Activated CD8-positive, alpha-beta memory T cell treated with anti-CD3 and anti-CD28 coated beads, Interleukin-2, amount 50 U/mL, for 1 hour (primary cell): ENCODE results near the gene PSME2.

Source experiments
- DNase-seq: peaks from one replicate; pipeline ENCODE4 v3.0.0-alpha.2; 2020; ENCODE audit errors: extremely low read depth

Gene PSME2, protein sequence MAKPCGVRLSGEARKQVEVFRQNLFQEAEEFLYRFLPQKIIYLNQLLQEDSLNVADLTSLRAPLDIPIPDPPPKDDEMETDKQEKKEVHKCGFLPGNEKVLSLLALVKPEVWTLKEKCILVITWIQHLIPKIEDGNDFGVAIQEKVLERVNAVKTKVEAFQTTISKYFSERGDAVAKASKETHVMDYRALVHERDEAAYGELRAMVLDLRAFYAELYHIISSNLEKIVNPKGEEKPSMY

DNA sequence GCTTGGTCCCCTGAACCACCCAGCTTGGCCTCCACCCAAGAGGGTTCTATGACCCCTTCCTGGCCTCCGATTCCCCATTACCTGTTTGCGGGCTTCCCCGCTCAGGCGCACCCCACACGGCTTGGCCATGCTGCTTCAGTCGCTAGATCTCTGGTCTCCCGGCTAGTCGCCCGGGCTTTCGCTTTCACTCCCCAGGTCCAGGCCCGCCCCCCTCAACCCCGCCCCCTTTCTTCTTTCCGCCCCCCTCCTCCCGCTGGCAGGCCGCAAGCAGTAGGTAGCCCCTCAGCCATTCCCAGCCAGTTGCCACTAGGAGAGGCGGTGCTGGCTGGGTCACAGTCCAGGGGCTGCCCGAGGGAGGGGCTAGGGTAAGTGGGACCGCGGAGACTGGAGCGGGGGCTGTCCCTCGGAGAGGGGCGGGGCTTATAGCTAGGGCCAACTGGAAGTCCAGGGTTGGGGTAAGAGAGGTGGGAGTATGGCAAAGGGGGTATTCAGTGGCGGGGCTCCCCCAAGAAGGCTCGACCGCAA lies at the start of gene PSME2:
PSME2 (minus strand) TSS at position 158 of the 525 bp plus-strand sequence; CDS start at position 129, 29 bp downstream.
- DNase-seq, result peak; percentile 48

DNA sequence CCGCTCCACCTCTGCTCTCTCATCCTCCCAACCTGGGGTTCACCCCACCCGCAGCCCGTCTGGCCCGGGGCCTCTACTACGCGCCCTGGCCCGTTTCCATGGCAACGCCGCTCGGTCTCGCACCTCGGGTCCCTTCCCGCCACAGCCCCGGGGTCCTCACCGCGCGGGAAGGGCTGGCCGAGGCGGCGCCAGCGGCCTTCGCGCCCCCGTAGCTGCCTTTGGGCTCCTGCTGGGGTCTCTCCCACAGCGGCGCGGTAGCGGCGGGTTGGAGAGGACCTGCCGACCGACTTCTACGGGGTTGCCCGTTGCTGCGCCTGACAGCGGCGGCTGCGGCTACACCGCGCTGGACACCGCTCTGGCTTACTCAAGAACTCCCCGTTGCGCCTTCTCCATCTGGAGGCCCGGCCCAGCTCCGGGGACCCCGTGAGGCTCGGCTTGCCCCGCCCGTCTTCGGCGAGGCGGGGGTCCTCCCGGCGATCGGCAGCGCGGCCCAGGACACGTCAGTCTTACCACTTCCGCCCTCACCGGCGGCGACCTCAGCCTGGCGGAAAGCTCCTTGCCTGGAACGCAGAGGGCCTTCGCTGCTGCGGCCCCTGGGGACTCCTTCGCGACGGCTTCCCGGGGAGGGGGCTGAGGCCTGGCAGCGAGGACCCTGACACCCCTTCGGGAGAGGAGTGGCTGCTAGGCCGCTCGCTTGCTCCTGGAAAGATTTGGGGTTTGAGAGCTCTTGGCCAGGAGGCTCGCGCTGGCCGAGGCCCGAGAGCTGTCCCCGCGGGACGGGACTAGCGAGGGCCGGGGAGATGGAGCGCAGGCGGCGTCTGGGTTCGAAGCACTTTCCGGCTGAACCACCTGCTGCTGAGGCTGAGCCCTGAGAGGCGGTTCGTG lies 49.0 kb upstream of the PSME2 start, which contains the start of gene TM9SF1:
TM9SF1 (minus strand) TSS at position 256 of the 885 bp plus-strand sequence. CDS start 422 bp downstream, outside the sequence.
- peak; percentile 82 for DNase-seq

DNA sequence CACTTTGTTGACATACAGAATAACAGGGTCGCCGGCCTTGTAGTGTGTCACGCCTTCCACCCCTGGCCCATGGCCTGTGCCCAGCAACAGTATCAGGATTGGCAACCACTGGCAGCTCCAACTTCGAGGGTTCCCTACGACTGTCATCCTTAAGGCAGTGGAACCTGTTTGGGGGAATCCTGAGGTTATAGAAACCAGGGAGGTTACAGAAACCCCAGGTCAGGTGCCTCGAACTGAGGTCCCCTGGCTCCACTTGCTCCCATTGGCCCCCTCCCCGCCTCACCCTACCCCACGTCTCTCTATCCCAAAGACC lies 48.4 kb upstream of the PSME2 start:
- no peak for DNase-seq

DNA sequence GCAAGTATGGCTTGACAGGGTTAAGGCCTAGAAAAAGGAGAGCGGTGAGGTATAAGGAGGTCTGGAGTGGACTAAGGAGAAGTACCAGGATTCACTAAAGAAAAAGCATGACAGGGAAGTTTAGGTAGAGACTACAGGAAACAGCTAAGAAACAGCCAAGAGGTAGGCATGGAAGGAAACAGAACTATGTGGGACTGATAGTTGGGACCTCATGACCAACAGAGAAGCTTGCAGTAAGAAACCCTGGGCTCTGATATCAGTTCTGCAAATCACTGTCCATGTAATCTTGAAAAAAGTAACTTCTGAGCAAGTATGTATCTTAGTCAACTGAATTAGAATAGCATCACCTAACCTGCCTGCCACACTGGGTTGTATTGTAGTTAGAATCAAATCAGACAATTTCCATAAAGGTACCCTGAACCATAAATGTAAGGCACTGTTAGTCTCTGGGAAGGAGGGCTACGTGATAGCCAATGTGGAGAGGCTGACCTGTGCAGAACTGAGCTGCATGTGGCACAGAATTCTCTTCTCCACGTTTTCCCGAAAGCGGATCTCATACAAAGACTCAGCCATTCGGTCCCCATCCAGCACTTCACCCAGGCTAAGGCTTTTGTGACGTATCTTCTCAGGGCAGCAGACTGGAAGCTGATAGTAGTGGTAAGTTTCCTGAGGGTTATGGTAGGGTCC lies 47.9 kb upstream of the PSME2 start:
- no peak for DNase-seq

DNA sequence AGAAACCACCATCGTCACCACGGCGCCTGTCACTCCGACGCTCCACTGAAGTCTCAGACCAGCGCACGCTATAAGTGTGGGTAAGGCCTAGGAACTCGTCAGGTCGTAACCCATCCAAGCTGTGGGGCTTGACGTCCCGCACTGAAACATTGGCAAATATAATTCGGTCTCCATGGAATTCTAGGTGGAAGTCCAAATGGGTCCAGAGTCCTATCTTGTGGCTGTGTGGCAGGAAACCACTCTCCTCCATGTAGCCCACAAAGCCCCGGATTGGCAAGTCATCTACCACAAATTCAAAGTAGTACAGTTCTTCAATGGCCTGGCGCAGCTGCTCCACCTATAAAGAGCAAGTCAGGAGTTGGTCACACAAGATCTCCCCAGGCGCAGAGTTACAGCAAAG lies 46.5 kb upstream of the PSME2 start:
- no peak for DNase-seq

DNA sequence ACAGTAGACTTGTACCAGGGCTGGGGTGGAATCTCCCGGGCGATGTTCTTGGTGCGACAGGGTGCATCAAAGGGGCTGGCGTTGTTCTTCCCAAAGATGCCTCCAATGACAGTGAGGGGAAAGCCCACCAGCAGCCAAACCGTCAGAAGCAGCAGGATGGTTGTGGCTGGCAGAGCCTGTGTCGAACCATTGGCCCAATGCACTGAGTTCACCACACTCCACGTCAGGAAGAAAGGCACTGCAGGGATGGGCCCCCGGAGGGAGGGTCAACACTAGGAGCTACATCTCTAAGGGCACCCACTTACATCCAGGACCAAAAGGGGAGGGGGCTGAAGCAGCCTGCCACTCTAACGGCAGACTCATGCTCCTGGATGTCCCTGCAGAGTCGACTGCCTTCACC lies 44.0 kb upstream of the PSME2 start:
- no peak for DNase-seq

DNA sequence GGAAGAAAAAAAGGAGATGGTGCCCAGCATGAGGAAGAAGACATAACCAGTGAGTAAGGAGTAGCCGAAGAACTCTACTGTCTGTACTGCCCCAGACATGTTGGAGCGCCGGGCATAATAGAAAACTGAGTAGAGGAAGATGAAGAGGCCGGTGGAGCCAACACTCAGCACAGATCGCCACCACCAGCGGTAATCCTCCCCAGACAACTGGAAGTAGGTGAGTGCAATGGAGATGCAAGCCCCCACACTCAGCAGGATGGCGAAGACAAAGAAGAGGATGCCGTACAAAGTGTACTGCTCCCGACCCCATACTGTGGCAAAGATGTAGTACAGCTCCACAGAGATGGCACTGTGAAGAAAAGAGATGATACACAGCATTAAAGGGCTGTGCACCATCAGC lies 43.0 kb upstream of the PSME2 start:
- DNase-seq, result no peak

DNA sequence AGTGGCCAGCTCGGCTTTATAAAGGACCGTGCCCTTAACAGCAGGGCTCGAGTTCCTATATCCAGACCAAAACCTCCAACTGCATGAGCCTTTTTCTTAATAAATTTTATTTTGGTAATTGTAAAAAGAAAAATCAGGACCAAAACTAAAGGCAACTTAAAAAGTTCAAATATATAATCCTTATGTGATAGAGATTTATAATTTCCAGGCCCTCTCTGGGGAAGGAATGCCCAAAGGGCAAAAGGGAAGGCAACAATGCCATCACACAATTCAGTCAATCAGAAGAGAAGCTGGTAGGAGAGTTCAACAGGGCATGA lies 42.6 kb upstream of the PSME2 start:
- DNase-seq, result no peak

DNA sequence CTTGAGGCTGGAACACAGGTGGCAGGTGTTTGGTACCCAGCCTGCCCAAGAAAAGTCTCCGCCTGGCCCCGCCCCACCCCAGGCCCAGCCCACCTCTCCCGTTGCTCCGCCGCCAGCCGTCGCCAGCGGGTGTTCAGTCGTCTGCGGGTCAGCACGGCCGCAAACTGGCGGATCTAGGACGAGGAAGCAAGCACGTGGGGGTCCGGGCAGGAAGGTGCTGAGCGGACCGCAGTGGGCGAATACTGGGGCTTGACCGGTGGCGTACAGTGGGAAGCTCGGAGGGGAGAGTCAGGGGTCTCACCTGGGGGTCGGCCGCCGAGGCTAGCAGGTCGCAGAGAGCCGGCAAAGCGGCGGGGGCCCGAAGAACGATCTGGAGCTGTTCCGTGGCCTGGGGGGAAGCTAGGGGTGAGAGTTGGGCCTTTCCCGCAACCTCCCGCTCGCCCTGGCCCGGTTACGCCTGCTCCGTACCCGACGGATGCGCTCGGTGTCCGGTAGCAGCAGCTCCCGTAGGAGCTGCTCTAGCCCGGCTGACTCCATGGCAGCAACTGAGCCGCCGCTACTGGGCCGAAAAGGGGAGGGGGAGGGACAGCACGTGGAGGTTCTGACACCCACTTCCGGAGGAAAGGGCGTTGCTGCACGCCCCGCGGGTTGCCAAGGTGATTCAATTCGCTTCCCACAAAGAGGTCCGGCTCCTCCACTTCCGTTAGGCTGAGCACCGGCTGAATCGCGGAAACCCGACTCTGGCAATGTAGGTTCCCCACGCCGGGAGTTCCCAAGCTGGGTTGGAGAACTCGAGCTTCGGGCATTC lies 42.0 kb upstream of the PSME2 start, which contains the start of gene IPO4:
IPO4 (minus strand) TSS at position 566 of the 808 bp plus-strand sequence; CDS start at position 537, 29 bp downstream.
- peak; percentile 93 for DNase-seq

DNA sequence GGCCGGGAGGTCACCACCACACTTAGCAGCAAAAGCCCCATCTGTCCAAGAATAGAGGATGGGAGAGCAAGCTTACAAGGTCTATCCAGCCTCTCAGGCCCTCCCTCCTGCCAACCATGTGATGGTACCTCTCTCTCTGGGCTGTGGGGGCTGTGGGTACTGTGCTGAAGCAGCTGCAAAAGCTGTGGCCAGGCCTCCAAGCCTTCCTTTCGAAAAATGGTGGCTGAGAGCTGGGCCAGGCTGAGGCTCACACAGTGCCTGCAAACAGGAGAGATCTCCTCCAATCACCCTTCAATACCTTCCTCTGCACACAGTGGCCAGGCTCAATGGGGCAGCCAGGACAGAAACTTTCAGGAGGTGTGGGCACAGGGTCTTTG lies 41.1 kb upstream of the PSME2 start:
- no peak for DNase-seq

DNA sequence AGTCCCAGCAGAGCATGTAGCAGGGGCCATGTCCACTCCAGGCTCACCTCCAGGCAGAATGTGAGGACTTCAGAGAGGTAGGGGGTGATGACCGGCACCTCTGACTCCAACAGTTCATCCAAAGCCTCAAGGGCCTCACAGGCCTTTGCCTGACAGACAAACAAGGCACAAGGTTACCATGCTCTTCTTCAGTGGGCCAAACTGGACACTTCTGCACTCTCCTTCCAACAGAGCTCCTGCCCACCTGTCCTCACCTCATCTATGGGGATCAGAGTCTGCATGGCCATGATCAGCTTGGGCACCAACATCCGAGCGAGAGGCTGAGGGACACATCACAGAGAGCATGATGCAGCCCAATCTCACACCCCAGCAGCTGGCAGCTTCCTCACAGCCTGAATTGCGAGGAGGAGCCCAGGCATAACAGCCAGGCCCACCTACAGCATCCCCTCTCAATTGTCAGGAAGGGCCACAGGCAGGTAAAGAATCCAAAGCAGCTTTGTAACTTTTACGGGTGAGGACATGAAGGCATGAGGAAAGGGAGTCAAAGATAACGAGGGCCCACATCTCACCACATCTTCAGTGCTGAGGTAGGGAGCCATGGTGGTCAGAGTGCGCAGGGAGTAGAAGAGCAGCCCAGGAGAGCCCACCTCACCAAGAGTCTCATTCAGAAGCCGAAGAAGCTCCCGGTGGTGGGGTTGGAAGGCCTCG lies 40.6 kb upstream of the PSME2 start:
- no peak for DNase-seq

DNA sequence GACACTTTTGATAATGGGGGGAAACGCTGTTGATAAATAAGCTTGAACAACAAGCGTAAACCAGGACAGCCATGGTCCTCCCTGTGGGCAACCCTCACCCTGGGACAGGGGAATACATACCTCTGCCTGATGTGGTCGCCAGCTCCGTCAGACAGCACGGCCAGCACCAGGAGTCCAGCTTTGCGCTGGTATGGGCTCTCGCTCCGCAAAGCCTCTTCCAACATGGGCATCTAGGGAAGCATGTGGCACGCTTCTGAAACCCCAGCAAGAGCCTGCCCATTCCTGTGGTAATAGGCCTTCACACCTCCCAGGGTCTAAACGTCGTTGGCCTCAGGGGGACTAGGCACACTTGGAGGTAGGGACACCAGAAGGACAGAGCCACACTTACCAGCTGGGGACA lies 39.3 kb upstream of the PSME2 start:
- no peak for DNase-seq

DNA sequence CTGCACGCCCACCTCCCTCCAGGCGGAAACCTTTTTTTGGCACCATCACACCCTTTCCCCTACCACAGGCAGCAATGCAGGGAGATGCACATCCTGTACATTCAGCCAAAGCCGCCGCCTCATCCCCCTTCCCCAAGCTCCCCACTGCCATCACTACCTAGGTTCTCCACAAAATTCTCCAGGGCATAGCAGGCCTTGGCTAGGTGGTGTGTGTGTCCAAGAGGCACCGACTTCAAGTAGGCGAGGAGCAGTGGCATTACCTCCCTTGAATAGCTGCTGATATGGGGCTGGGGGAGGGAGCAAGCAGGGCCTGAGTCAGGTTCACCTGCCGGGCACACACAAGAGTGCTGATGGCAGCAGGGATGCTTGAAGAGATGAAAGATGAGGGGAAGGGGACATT lies 38.6 kb upstream of the PSME2 start:
- DNase-seq, result no peak

DNA sequence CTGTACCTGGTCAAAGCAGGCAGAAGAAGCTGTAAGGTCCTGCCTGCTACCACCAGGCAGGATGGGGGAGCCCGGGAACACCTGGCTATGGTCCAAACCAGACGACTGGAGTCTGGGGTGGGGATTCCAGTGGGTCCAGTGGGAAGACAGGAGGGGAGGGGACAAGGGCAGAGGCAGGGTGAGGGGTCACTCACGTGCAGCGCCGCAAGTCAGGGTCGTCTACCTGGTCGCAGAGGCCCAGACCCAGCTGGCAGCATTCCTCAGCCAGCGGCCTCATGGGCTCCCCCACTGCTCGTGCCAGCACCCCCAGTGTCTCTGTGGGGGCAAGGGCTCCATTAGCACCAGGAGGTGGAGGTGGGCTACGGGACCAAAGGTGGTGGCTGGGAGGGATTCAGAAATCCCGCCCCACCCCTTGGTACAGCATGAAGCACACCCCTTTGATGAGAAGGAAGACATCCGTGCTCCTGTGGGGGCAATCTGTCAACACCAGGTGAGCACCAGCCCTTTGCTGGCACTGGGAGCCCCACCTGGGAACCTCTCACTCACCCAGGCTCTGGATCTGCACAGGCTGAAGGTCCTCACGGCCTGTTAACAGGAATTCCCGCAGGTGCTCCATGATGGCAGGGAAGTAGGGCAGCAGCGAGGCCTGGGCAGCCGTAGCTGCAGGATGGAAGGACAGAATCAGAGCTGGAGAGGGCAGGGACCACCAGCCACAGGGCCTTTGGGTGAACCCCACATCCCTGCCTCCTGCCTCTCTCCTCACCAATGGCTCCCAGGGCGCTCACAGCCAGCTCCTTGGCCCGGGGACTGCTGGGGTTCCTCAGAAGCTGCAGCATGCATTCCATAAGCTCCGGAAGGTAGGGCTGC lies 37.9 kb upstream of the PSME2 start:
- no peak for DNase-seq

DNA sequence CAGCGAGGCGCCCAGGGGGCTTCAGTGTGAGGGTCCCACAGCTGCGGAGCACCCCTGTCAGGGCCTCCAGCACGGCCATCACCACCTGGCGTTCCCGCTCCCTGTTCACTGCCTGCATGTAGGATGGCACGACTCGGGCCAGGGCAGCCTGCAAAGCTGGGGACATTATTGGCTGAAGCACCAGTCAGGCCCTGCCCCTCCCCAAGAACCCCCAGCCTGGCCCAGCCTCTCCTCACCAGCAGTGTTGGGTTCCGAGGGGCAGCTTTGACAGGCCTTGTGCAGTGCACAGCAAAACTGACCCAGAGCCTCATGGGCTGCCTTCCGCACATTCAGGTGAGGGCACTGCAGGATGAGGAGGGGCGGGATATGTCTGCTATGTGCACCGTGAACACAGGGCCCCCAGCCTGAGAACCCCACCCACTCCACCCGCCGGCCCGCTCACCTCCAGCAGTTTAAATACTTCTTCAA lies 36.6 kb upstream of the PSME2 start:
- no peak for DNase-seq

DNA sequence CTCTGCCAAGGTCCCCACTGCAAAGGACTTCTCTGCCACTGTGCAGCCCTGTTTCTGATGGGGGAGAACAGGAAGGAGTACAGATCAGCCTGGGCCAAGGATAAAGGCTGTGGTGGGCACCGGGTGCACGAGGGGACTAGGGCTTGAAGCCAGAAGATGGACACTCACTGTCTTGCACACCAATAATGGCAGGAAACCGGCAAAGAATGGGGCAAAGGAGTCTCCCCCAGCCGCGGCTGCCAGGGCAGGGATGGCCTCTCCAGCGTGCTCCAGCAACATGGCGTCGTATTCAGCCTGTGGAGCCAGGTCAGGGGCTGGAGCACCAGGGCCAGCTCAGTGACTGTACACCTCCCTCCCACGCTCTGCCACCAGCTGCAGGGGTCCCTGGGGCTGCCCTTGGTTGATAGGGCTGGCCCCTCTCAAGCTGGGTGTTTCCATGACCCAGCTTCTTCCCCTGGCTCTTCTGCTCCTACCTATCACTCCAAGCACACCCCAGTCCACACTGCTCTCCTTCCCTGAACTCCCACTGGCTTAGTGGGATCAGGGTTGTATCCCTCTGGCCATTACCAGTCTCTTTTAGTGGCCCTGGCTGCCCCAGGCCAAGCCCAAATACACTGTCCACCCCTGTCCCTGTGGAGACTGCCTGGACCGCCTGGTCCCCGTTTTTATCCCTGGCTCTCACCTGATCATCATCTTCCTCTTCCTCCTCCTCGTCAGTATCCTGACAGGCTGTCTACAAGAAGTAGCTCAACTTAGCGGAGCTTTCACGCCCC lies 35.9 kb upstream of the PSME2 start:
- DNase-seq, result no peak

DNA sequence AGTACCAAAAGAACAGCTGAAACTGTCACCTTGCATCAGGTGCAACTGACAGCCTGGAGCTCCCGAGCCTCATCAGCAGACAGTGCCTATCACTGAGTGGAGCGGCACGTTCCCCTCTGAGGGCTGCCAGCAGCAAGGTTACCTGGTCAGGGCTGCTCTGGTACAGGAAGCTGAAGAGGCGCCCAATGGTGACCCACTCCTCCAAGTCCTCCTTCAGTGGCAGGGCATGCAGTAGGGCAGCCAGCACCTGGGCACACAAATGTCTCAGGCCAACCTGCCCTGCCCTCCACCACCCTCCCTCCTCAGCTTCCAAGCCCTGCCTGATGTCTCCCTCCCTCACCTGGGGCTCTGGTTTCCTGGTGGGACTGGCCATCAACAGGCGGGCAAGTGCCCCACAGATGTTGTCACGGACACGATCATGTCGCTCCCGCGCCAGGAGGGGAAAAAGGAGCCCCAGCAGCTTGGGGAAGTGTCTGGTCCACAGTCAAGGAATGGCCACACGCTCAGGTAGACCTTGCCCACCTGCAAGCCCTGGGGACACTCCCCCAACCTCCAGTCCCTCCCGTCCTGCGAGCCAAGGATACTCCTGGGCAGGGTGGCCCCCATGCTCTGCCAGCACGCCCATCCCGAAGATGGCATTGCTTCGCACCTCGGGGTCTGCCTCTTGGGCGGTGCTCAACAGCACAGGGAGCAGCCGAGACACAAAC lies 35.1 kb upstream of the PSME2 start:
- no peak for DNase-seq

DNA sequence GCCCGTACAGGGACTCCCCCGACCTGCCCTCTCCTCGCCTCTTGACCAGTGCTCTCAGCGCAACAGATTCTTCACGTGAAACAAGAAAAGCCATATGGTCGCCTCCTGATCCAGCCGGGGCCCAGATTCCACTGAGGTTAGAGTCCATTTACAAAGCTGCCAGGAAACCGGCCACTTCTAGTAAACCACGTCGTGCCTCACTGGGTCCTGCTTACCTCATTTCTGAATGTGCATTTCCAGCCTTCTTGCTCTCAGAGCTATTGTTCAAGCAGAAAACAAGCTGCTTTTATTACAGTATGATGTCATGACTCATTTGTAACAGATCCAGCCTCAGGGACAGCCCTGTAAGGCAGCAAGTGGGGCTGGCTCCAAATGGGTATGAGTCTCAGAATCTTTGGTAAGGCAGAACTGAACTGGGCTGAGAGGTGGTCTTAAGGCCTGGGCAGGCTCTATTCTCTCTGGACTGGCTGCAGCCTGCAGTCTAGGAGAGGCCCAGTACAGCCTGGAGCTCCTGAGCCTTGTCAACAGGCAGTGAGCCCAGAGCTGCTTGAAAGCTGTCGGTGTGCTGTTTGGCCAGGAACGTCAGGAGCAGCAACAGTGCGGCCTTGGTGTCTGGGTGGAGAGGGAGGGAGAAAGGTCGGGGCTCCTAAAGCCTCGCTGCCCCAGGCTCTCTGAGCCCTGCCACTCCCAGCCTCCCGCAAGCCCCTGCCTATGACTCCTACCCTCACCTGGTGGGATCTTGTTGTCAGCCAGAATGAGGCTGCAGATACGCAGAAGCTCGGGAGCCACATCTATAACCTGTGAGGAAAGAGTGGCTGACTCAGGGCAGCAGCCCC lies 33.8 kb upstream of the PSME2 start:
- no peak for DNase-seq
